ENCODE measurements around the gene KRT78. TPM values are rescaled to one million over a fixed set of nuclear protein-coding genes. Genes with fewer than 3 reads are reported as not detected.
"Not testable (repeated sequence)": the region's sequence is repeated elsewhere in the genome, so short reads cannot be mapped to it uniquely, and the experiment has no call there.

KRT78 gene
- total RNA-seq, 1 experiment from 2014 or later, result not detected

DNA sequence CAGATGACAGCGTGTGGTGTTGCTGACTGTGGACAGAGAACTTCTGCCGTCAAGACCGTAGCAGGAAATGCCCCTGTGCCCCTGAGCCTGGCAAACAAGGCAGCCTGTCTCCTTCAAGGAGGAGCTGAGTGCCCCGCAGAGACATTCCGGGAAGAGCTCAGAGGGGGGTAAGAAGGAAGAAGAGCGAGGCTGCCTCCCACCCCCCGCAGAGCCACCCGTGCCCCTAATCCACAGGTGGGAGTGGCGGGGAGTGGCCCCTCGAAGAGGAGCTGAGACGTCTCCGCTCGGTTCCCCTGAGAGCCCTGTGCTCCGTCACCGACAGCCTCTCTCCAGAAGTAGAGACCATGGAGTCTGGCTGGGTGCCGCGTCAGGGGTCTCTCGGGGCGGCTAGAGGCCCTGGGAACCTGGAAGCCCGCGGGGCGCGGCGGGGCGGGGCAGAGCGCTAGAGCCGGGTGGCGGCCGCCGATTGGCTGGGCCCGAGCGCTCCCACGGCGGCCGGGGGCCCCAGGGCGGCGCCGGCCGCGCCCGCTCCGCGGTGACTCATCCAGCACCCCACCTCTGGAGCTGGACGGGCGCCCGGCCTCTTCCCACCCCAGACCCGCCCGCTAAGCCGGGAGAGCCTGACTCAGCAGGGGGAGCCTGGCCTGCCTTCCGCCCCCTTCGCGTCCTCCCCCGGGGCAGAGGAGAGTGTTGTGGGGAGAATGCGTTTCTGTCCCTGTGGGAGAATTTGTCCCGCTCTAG lies 25.2 kb upstream of the KRT78 start:
- Histone ChIP-seq H3K9me3 (no peaks in the 10 kb centered on the region), H3K36me3 (no peaks in the 10 kb centered on the region; the same call in 1 of the 2 replicates), H3K27me3 (no peaks in the 10 kb centered on the region), H3K4me3 (peak overlapping the region; percentile 40)
- peak; percentile 96 for DNase-seq

DNA sequence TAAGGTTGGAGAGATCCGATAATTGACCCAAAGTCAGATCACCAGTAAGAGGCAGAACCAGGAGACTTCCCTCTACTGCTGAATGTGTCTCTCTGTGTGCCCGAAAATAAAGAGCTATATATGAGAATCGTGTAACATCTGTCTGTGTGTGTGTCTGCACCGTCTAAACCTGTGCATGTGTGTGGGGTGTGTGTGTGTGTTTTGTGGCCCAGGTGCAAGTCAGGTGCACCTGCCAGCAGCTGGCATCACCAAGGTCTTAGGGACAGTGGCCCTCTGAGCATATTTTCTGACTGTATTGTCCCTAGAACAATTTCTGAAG lies 24.7 kb upstream of the KRT78 start:
- H3K27me3 ChIP-seq, result no peaks in the 10 kb centered on the region
- no peaks in the 10 kb centered on the region for H3K9me3 ChIP-seq
- H3K4me3 ChIP-seq, result no peak overlapping the region; the same call in 1 of the 2 replicates
- no peak for DNase-seq
- H3K36me3 ChIP-seq, result no peaks in the 10 kb centered on the region; the same call in 1 of the 2 replicates

DNA sequence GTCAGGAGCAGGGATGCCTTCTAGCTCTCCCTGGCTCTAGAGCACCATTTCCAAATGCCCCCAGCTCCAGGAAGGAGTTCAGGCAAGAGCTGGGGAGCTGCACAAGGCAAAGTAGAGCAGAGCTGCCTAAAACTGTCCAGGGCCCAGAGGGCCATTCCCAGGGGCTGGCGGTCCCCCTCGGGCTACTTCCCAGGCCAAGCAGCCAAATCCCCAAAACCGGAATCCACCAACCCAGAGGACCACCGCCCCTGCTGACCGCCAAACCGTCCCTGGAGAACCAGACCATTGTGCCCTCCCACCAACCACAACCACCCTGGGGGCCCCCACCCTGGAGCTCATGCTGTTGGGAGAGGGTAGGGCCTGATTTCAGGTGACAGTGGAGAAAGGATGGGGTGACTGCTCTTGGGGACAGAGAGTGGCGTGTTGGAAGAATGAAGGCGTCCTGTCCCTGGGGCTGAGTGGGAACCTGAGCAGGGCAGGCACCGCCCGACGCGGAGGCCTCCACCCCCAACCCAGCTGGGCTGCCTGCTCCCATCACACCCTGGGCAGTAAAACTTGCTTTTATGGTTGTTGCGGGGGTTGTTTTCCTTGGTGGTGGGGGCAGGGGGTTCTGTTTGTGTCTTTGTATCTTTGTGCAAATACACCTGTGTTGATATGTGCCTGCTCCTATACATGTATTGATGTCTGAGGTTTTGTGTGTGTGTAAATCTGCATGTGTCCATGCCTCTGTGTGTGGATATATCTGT lies 24.0 kb upstream of the KRT78 start:
- Histone ChIP-seq H3K27me3 (no peaks in the 10 kb centered on the region), H3K4me3 (no peak overlapping the region), H3K9me3 (no peaks in the 10 kb centered on the region), H3K36me3 (no peaks in the 10 kb centered on the region; the same call in 1 of the 2 replicates)
- no peak for DNase-seq

DNA sequence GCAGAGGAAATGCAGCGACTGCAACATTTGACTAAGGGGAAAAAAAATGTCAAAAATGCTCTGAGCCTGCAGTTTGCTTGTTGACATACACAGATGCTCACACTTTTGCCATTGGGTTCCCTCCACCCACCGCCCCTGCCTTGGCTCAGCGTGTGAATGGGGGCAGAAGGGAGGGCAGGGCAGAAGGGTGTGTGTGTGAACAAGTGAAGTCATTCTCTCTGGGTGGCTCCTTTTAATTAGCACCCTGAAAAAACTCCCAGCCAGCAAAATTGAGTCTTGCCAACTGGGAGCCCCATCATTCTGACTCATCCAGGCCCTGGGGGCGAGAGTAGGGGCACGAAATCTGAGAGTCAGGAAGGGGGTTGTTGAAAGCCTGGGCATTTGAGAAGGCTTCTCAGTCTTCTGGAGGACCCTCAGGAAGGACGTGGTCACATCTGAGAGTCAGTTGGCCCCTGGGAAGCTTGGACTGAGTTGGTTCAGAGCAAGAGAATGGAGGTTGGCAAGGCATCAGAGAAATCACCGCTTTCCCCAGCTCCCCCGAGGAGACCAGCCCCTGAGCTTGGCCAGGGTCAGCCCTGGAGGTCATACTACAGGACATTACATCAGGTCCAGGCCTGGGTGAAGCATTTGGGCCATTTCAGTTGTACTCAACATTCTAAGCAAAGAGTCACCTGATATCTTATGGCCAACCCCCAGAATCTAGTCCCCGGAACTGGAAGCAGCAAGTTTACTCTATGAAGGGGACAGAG lies 22.7 kb upstream of the KRT78 start:
- DNase-seq, result peak; percentile 95
- no peaks in the 10 kb centered on the region for H3K9me3 ChIP-seq
- H3K36me3 ChIP-seq, result no peaks in the 10 kb centered on the region; the same call in 1 of the 2 replicates
- no peaks in the 10 kb centered on the region for H3K27me3 ChIP-seq
- H3K4me3 ChIP-seq, result no peak overlapping the region

DNA sequence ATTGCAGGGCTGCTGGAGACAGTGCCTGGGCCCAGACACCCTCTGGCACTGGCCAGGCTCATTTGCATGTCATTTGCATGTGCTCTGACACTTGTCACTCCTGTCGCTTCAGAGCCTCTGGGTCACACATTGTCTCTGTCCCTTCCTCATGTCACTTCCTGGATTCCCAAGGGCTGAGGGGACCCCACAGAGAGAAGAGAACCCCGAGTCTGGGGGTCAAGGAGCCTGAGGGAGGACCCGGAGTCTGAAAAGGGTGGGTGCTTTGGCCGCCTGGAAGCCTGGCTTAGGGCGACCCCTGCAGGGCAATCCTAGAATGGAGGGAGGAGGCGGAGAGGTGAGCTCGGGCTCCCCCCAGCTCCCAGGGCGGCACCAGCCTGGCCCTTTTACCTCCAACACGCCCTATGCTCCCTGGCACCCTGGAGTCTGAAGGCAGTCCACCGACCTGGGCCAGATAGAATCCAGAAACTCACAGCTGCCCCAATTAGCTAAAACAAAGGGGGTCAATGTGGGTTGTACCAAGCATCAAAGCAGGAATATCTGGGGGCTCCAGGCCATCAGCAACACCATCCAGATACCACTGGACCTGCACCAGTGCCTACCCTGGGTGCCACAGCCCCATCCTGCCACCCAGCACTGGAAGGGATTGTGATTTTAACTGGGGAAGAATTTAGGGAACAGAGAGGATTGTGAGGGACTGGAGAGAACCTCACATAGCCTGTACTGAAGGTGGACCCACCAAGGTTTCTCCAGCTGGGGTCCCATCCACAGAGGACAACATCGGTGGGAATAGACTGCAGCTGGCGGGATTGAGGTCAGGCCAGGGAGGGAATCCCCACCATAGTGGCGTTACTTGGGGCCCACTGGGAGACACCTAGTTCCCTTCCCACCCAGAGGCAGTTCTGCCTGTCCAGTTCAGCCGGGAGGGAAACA lies 21.8 kb upstream of the KRT78 start:
- H3K4me3 ChIP-seq, result no peak overlapping the region
- H3K36me3 ChIP-seq, result no peaks in the 10 kb centered on the region; the same call in 1 of the 2 replicates
- no peaks in the 10 kb centered on the region for H3K9me3 ChIP-seq
- peak; percentile 43 for DNase-seq
- H3K27me3 ChIP-seq, result no peaks in the 10 kb centered on the region

DNA sequence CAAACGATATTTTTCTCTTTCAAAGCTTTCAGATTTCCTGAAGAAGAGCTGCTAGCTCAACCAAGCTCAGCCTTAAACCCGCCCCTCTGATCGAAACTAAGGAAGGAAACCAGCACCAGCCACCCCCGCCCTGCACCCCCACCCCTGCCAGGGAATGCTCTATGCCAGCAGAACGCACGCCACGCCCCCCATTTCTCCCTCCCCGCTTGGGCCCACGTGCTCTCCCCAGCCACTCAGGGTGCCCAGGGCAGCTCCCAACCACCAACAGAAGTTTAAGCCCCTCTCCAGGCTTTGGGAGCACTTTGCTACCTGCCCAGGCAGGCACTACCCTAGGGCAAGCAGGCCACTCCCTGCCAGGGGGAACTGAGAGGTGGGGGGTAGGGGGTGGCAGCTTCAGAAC lies 18.8 kb upstream of the KRT78 start:
- no peaks in the 10 kb centered on the region for H3K36me3 ChIP-seq
- DNase-seq, result no peak
- H3K9me3 ChIP-seq, result no peaks in the 10 kb centered on the region
- no peaks in the 10 kb centered on the region for H3K27me3 ChIP-seq
- no peak overlapping the region for H3K4me3 ChIP-seq

DNA sequence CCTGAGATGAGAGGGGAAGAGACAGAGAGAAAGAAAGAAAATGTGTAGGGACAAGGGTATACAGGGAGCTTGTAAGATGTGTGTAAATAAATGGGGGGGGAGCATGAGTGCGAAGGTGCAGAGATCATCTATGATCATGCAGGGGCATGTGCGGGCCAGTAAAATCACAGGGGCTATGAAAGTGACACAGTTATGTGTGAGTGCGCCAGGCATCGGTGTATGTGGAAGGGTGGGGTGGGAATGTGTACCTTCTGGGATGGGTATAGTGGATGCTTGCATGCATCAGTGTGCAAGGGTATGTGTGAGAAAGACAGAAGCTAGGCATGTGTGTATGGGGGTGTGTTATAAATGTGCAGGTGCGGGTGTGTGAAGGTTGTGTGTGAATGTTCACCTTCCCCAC lies 18.4 kb upstream of the KRT78 start:
- no peak overlapping the region for H3K4me3 ChIP-seq
- no peak for DNase-seq
- no peaks in the 10 kb centered on the region for H3K36me3 ChIP-seq

DNA sequence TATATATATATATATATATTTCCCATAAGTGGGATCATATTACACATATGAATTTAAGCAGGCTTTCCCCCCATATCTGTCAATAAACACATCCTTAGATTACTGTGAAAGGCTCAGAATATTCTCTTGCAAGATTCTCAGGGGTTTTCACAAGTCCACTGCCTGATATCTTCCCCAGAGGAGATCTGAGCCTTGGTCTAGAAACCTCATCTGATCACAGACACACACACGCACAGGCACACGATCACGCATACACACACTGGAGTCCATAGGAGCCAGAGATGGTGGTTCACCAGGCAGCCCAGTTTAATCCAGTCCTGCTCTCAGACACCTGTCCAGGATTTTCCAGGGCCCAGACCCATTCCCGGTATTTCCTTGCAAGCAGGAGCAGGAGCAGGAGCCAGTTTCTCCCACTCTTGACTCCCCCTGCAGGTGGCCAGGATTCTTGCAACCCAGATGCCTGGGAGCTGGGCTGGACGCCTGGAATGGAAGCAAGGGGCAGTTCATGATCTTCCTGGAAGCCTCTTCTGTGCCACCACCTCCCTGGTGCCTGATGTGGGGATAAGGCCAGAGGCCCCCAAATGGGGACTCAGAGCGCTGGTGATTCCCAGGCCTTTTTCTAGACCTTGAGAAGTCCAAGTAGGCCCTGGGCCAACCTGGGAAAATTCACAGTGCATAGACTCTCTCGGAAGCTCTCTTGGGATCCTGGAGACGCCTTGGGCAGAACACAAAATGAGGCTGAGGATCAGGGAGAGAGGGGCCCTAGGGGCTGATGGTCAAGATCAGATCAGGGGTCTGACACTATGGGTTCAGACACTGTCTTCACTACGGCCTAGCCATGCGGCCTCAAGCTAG lies 16.5 kb upstream of the KRT78 start:
- Histone ChIP-seq H3K27me3 (no peaks in the 10 kb centered on the region), H3K9me3 (no peaks in the 10 kb centered on the region), H3K4me3 (no peak overlapping the region), H3K36me3 (no peaks in the 10 kb centered on the region)
- peak; percentile 61 for DNase-seq

More for the DNA sequence above, 18.4 kb upstream of the KRT78 start:
- H3K27me3 ChIP-seq, result no peaks in the 10 kb centered on the region
- H3K9me3 ChIP-seq, result no peaks in the 10 kb centered on the region

DNA sequence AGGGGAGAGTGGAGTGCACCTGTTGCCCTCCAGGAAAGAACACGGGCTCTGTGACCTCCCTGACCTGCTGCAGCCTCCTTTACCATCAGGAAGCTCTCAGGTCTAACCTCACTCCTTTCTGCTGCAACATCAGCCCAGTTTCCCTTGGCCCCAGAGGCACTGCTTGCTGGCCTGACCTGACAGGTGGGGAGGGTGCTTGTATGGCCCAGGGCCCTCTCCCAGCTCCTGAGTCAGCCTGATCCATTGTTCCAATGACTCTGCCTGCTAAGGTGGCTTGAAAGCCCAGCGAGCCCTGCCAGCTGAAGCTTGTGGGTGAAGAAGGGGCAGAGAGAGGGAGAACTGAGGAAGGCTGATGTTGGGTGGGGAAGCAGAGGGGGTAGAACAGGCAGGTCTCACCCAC lies 13.2 kb upstream of the KRT78 start:
- no peak for DNase-seq
- Histone ChIP-seq H3K36me3 (no peaks in the 10 kb centered on the region), H3K27me3 (no peaks in the 10 kb centered on the region), H3K9me3 (no peaks in the 10 kb centered on the region), H3K4me3 (no peak overlapping the region)

DNA sequence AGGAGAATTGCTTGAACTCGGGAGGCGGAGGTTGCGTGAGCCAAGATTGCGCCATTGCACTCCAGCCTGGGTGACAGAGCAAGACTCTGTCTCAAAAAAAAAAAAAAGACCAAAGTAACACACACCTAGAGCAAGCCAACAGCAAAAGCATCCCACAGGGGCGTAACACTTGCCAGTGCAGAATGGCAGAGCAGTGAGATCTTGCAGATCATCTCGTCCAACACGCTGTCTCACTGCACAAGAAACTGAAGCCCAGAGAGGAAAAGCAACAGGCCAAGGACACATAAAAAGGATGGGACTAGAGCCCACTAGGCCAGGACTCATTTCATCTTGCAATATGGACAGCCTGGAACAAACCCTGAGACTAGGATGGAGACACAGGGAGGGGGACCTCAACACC lies 12.7 kb upstream of the KRT78 start:
- DNase-seq, result no peak

DNA sequence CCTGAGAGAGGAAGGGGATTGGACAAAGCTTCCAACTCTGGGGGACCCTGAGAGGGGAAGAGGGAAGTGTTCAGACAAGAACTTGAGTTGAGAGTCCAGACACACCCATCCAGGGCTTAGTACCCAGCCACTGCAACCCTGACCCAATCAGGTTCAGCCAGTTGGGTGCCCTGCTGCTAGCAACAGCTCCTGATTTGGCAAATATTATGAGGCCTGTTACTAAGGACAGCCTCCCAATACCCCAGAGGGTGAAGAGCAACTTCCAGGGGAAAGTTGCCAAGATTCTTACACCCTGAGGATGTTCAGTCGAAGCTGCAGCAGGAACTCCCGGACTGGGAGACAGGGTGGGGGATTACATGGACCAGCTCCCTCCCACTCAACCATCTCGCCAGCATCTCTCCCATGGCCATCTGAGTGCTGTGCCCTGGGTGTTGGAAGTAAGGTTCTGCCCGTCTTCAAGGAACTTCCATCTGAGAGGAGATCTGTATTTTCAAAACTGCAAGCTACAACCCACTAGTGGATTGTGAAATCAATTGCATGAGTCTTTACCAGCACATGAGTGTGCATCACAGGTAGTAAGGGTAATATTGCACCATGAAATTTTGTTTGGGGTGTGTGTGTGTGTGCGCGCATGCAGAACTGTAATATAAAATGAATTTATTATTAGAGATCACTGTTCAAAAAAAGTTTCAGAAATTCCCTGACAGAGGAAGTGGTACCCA lies 11.5 kb upstream of the KRT78 start:
- peak; percentile 17 for DNase-seq
- Histone ChIP-seq H3K9me3 (no peaks in the 10 kb centered on the region), H3K4me3 (no peak overlapping the region), H3K36me3 (no peaks in the 10 kb centered on the region), H3K27me3 (no peaks in the 10 kb centered on the region)

More for the DNA sequence above, 12.7 kb upstream of the KRT78 start:
- Histone ChIP-seq H3K27me3 (no peaks in the 10 kb centered on the region), H3K4me3 (no peak overlapping the region), H3K36me3 (no peaks in the 10 kb centered on the region), H3K9me3 (no peaks in the 10 kb centered on the region)

DNA sequence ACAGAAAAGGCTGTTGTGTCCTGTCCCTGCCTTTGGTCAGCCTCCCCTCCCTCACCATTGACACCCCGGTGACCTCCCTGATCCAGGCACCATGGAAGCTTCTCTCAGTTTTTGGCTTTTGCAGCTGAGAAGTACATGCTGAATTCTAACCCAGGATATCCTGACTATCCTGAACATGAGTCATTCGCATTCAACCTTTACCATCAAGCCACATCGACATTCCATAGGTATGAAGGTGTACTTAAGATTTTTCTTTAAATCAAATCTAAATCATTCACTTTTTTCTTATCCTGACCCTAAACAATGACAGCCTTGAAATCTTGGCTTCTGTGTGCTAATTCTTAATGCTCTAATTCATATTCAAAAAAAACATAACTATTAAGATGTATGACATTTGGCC lies 8.7 kb upstream of the KRT78 start:
- no peak overlapping the region for H3K4me3 ChIP-seq
- H3K9me3 ChIP-seq, result no peaks in the 10 kb centered on the region
- no peaks in the 10 kb centered on the region for H3K27me3 ChIP-seq
- no peaks in the 10 kb centered on the region for H3K36me3 ChIP-seq
- no peak for DNase-seq

DNA sequence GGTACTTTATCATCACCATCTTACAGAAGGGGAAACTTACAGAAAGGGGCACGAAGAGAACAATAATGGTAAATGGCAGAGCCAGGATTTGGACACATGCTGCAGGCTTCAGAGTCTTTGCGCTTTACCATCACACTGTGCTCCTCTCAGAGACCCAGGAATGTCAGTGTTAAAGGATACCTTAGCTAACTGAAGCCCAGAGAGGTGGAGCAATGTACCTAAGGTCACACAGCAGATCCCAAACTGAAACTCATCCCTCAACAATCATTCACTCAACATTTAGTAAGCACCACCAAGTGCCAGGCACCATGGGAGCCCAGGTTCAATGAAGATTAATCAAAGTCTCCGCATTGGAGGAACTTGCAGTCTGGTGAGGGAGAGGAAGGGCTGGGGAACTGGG lies 8.0 kb upstream of the KRT78 start:
- no peaks in the 10 kb centered on the region for H3K36me3 ChIP-seq
- no peak for DNase-seq
- H3K27me3 ChIP-seq, result no peaks in the 10 kb centered on the region
- H3K9me3 ChIP-seq, result no peaks in the 10 kb centered on the region
- H3K4me3 ChIP-seq, result no peak overlapping the region

DNA sequence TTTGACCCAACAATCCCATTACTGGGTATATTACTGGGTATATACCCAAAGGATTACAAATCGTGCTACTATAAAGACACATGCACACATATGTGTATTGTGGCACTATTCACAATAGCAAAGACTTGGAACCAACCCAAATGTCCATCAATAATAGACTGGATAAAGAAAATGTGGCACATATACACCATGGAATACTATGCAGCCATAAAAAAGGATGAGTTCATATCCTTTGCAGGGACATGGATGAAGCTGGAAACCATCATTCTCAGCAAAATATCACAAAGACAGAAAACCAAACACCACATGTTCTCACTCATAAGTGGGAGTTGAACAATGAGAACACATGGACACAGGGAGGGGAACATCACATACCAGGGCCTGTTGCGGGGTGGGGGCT lies 7.3 kb upstream of the KRT78 start:
- not testable (repeated sequence) for DNase-seq, H3K4me3 ChIP-seq, H3K27me3 ChIP-seq, H3K36me3 ChIP-seq, H3K9me3 ChIP-seq

DNA sequence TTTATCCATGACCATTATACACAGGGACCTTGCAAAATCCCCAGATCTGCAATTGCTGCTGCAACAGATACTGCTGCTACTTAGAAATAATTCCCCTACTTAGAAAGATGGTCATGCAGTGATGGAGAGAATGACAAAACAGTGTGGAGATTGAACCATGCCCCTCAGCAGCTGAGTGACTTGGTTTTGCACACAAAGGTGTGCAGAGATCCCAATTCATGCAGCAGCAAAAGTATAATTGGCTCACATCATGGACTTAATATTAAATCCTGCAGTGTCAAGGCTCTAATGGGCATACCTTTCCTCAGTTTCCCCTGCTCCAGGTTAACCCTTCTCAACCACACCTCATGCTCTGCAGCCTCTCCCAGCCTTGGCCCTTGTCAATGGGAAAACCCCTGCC lies 3.0 kb upstream of the KRT78 start:
- Histone ChIP-seq H3K9me3 (no peaks in the 10 kb centered on the region), H3K27me3 (no peaks in the 10 kb centered on the region), H3K36me3 (no peaks in the 10 kb centered on the region), H3K4me3 (no peak overlapping the region)
- no peak for DNase-seq
